DMS114 treated with DMSO at 0.1 percent for 48 hours (cell line): ENCODE data around the gene GJB2.
"Not testable (repeated sequence)": the region's sequence is repeated elsewhere in the genome, so short reads cannot be mapped to it uniquely, and the experiment has no call there.

Experiments used
- DNase-seq: peaks from one replicate; lab custom pipeline; 2025; ENCODE audit not compliant: unreplicated experiment; lab: John Stamatoyannopoulos, UW

Gene GJB2

DNA sequence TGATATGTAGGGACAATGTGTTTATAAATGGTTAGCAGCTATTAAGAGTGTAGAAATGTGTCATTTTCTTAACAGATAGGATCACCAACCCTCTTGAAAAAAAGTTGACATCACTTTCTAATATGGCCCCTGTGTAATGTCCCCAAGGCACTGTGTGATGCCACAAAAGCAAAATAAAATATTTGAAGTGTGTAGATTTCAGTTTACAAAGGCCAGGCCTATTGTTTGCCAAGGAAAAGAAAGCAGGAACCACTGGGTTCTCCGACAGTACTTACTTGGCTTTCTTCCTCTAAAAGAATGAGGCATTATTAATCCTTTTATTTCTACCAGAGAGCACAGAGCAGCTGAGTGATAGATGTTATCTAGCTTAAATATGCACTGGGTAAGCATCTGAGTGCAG lies 21.4 kb downstream of the GJB2 start:
- no peak for DNase-seq

DNA sequence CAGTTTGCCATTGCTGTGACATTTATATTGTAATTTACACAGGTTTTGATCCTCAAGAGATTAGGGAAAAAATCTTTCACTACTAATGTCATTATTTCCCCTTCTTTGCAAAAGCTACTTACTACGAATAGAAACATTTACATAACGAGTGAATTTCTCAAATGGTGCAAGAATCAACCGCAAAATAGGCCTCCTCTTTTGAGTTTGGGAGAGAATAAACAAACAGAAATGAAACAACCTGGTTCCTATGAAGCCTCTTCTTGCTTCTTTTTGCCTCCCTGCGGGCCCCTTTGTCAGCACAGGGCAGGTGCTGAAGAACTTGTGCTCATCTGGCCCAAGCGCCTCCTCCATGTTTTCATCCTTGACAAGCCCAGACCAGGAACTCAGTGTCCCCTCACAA lies 21.8 kb downstream of the GJB2 start:
- DNase-seq, result no peak

DNA sequence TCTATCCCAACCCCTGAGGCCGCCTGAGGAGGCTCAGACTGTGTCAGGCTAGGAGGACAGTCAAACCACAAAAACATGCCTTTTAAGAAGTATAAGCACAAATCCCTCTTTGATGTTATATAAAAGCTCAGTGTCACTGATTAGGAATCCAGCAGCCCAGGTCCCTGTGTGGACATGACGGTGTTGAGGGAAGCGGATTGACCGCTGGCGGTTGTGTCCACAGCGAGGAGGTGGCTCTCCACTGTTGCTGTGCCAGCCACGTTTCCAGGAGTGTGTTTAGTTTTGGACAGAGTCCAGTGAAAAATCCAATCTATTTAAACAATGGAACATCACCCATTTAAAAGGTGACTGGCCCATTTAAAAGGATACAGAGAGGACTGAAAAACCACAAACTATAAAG lies 24.3 kb downstream of the GJB2 start:
- no peak for DNase-seq

DNA sequence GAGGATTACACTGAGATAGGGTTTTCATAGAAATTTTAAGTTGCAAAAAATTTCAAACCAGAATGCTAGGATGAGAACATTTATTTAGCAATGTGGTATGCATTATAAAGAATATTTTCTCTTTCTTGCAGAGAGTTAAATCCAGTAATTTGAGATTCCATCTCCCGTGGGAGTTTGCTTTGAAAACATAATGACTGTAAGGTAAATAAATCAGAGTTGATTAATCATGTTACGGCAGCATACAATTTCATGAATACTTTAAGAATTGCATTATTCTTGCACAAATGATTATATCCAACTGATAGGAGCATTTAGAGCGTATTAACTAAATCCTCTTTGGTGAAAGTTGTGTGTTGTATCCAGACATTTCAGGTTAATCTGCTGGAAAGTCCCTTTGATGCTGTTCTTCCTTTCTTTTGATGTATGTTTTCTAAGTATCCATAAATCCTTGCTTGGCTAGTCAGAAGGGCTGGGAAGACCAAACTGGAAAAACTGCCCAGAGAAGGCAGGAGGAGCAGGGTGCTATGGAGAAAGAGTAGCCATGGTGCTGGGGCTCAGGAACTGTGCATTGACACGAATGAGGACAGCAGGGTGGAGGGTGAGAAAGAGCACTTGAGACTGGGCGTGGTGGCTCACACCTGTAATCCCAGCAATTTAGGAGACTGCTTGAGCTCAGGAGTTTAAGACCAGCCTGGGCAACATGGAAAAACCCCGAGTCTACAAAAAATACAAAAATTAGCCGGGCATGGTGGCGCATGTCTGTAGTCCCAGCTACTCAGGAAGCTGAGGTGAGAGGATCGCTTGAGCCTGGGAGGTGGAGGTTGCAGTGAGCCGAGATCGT lies 27.1 kb downstream of the GJB2 start:
- no peak for DNase-seq

DNA sequence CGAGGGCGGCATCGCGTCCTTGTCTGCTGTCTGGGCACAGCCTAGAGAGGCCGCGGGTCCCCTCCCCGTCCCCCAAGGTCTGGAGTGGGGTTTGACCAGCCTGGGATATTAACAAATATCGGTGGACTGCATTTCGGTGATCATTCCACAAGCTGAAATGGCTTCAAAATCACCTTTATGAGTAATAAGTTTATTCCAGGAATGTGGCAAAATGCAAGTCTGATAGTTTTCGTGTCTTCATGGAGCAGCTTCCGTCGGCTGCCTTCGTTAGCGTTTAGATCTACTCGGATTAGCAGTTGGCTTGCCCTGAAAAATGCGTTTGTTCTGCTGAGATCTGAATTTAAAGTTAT lies 30.8 kb downstream of the GJB2 start:
- no peak for DNase-seq

DNA sequence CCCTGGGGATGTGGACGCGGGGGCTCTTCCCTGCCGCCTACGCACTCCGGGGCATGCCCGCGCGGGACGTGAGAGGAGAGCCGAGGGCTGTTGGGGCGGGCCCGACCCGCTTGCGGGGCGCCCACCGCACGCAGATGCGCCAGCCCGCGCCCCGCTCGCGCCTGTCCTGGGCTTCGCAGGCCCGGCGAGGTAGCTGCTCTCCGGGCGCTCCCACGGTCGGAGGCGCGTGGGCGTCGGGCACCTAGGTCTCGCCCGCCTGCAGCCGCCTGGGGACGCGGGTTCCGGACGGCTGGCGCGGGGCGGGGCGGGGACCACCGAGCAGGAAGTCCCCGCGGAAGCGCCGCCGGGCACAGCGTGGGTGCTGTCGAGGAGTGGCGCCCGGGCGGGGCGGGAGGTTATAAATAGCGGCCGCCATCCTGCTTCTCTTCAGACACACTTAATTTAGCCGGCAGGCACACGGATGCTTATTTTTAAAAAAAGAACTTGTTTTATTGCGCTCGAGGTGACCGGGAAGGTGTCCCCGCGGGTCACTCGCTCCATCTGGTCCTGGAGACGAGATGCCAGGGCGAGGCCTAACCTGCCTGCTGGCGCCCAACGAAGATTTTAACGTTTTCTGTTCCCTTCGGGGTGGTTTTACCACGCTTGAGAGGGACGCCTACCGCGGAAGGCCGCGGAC lies 31.3 kb downstream of the GJB2 start:
- DNase-seq, result no peak

DNA sequence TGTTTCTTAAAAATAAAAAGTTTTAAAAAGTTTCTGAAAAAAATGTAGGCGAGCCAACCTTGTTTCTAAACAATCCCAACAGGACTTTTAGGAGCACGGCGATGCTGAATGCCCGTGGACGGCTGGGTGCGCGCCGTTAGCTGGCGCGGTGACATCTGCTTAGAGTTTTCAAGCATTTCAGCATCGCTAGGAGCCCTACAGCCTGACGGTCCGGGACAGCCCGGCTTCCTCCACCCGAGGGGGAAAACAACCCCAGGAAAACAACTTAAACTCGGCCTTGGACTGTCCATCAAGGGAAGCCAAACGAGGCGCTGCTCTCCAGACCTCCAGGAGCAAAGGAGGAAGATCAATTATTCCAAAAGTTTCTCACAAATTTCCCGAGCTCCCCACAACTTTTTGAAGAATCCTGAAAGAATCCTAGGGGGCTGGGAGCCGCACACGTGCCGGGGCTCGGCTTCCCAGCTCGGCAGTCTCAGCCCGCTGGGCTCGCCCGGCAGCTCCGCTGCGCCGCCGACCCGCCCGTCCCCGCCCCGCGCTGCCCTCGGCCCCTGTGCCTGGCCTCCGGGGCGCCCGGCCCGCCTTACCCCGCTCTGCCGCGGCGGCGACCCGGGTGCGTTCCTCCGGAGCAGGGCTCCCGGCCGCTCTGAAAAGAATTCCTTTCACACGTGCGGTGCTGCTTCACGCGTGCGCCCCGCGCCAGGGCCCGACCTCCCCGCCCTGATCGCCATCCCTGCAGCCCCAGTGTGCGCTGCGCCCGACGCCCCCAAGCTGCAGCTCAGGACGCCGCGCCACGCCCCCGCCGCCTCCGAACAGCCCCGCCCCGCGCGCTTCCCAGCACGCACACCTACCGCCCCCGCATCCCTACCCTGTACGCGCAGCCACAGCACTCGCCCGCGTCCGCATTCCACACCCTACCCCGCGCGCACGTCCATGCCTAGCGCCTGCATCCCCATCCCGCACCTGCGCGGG lies 32.1 kb downstream of the GJB2 start, which contains the start of gene GJA3:
Gene GJA3, minus strand, starts transcription at position 747 of the 969 bp plus-strand sequence. CDS start 17,764 bp downstream, outside the sequence.
- peak; percentile 2 for DNase-seq

DNA sequence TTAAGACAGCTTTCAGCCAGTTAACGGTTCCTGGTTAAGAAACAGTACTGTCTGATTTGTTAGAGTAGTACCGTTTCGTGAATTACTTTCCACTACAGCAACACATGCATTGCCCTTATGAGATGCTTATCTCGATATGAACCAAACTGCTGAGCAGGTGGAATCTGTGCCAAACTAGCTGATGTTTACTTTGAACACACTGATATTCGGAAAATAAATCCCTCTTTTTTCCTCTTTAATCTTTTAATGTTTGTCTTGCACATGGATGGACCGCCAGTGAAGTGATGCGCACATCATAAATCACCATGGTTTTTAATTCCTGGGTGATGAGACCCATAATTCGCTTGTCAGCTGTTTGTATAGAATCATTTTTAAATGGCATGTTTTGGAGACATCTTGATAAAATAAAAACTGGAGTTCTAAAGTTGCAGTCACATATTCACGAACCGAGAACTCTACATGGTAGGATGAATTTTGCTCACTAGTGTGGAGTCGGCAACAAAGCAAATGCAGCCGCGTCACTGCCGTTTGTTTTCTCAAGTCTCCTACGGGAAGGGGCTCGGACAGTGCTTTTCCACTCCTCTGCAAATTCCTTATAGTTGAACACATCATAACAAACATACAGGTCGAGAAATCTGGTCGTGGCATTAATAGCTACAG lies 33.0 kb downstream of the GJB2 start:
- DNase-seq, result peak; percentile 23

DNA sequence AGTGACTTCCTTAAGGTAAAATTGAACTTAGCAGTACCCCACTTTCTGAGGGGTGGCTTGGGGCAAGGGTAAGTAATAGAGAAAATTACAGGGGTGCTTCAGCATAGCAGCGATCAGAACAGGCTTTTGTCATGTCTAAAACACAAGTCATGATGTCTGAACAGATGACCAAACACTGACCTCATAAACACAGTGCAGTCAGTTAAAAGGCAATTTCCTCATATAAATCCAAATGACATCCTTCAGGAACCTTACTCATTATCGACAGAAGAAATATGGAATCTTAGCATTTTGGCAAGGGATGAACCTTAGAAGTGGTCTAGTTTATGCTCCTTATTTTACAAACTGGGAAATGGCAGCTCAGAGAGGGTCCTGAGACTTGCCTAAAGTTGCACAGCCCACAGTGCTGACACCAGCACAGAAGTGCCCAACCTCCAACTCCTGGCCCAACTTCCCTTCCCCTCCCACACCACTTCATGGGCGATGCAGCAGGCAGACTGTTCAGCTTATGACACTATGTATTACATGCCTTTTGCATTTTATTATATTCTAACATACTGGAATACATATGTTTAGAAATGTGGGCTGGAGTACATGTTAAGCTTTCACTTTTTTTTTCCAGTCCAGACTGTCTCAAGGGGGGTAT lies 35.5 kb downstream of the GJB2 start:
- no peak for DNase-seq

DNA sequence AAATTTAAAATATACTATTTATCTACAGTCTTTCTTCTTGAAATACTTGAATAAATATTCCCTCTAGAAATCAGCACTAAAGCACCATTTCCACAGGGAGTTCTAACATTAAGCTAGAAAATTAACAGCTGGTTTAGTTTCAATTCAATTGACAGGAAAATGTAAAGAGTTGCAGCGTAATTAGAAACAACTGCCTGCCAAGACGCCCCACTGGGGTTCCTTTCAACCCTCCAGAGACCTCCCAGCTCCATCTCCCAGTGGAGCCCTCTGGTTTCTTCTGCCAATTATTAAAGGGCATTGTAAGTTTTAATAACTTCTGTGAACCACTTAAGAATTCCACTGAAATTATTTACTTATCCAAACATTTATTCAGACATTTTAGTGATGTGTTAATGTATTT lies 36.0 kb downstream of the GJB2 start:
- no peak for DNase-seq

DNA sequence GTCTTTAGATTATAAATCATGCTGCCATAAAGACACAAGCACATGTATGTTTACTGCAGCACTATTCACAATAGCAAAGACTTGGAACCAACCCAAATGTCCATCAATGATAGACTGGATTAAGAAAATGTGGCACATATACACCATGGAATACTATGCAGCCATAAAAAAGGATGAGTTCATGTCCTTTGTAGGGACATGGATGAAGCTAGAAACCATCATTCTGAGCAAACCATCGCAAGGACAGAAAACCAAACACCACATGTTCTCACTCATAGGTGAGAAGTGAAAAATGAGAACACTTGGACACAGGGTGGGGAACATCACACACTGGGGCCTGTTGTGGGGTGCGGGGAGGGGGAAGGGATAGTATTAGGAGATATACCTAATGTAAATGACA lies 39.4 kb downstream of the GJB2 start:
- not testable (repeated sequence) for DNase-seq

DNA sequence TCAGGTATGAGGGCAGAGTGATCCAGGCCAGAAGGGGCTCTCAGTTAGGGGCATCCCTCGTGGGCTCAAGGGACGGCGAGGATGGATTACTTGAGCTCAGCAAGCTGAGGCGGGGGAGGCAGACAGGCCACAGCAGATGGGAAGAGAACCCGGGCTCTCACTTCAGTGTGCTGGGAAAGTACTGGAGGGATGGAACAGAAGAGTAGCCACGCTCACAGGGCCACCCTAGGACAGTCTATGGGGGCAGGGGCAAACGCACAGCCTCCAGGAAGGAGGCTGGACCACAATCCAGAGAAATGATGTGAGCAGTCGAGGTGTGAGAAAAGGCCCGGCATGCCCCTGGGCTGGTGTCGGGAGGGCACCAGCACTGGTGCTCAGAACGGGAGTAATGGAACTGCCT lies 41.1 kb downstream of the GJB2 start:
- DNase-seq, result no peak

DNA sequence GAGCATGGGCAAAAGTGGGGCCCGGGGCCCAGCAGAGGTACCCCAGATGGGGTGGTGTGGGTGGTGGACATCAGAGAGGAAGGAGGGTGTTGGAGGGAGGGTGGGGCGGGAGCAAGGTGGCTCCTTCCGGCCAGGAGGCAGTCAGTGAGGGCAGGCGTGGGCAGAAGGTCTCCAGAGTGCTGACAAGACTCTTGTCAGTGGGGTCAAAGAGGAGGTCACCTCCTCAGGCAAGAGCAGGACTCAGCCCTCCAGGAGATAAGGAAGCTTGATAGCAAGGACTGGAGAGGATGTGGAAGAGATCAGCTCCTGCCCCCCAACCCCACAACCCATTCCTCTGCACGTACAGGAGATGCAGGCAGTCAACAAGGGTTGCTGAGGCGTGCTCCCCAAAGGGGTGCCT lies 41.7 kb downstream of the GJB2 start:
- DNase-seq, result no peak

DNA sequence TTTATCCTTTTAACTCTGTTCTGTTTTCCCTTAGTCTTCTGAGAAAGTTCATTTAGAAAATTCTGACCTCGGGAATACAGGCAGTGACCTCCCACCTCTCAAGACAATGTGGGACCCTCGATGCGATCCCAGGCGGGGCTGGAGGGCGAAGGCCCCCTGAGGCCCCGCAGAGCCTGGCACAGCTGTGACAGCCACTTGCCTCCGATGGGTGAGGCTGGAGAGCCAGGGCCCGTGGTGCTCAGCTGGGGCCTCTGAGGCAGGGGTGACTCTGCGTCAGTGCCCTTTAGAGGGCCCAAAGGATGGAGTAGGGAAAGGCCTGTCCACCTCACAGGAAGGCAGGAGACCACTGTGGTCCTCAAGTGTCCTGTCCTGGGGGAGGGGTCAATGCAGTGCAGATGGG lies 42.2 kb downstream of the GJB2 start:
- no peak for DNase-seq

DNA sequence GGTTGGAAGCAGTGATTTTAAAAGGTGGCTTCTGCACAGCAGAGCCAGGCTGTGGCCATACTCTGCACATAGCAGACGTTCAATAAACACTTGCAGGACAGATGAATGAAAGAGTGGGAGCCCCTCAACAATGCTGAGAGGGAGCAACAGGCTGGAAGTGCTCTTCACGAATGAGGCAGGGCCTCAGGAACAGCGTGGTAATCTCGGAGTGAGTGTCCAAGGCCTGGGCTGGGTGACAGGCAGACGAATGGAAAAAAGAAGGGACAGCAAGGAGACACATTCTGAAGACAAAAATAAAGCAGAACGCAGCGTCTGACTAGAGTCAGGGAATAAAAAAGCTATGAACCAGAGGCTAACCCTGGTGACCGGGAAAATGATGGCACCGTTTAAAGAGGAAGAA lies 43.0 kb downstream of the GJB2 start:
- DNase-seq, result no peak

DNA sequence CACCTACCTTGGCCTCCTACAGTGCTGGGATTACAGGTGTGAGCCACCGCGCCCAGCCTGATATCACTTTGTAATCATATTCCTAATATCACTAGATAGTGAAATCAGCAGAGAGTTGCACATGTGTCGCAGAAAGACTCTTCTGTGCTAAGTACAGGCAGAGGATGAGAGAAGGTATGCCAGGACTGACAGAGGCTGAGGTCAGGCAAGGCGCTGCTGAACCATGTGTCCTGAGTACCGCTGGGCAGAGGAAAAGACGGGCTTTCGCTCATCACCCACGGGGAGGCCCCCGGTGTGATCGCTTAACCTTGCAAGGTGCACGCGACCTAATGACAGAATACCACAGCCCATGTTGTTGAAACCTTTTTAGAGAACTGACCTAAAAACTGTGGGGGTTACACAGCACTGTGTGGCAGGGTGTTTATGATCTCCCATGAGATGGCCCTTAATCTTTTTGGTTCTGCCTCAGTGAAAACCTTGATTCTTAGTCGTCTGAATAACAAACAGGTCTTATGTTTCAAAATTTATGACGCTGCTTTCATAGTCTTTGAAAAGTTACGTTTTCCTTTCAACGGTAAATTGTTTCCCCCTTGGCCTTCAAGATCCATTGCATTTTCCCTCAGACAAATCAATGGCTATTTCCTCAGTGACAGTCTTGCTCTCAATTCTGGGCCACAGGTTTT lies 44.1 kb downstream of the GJB2 start:
- no peak for DNase-seq

DNA sequence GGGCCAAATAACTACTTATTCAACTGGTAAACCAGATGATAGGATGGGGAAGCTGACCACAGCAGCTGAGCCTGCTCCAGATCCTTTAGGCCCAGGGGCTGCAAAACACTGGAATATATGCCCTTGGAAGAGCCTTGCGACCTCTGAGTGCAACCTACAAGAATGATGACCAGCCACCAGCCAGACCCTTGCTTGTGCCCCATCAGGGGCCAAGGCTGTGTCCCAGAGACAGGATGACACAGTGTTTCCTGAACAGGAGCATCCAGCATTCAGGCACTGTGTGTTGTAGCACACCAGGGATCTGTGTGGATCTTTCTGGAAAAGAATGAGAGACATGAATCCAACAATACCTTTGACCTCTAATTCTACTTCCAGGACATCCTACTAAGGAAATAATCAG lies 46.4 kb downstream of the GJB2 start:
- DNase-seq, result no peak

DNA sequence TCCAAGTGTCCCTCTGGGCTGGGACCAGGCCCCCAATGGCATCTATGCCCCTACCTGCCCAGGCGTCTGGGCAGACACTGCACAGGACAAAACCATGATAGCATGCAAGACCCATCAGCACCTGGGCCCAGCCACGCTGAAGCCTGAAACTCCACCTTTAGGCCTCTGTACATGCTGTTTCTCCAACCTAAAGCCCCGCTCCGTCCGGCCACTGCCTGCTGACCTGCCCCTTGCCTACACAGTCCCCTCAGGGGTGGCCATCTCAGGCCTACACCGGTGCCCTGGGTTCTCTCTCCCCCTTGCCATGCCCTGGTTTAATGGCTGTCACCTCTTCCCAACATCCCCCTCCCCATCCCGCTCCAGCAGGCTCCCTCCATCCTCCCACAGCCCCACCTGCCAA lies 47.2 kb downstream of the GJB2 start:
- DNase-seq, result no peak

DNA sequence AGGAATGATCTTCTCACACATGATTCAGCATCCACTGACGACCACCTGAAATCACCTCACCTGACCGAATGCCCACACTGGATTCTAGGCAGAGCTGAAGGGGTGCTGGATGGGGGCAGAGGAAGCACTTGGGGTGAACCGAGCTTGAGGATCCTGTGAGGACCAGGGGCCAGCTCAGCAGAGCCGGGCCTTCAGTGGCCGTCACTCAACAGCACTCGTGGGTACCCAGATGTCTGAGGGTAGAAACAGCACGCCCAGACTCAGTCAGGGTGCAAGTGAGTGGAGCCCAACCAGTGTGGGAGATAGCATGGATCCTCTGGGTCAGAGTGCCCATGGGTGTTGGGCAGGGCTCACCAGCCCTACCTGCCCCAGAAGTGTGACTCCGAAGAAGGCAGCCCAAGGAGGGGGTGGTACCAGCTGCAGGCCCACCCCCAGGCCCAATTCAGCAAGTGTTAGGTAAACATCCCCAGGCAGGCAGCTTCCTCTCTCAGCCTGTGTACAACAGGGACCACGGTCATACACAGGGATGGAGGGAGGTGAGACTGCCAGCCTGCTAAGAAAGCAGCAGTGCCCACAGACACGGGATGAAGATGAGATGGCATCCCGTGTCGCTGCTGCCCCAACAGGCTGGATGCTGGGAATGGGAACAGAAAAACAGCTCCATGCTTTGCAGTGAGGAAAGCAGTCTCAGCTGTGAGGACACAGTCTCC lies 48.4 kb downstream of the GJB2 start:
- DNase-seq, result no peak
